HL-60/S4 treated with retinoic acid at 250 ng/mL for 4 days and 3 days (cell line): ENCODE results near the gene TCEAL4.
"Not testable (repeated sequence)": the region's sequence is repeated elsewhere in the genome, so short reads cannot be mapped to it uniquely, and the experiment has no call there.

Experiments used
- in situ Hi-C: fragments of 300-500 bp; cut with MboI; formaldehyde crosslinking; loops from 2 replicates; pipeline ENCODE4 v1.7.0; 2022; ENCODE audit warnings: low sequenced_read_pairs

Gene TCEAL4

GRCh38 chrX:103586314-103586646 lies 965 bp downstream of the TCEAL4 start:
- in situ Hi-C loops: no loop called here

GRCh38 chrX:103586659-103587058 lies 1.3 kb downstream of the TCEAL4 start:
- in situ Hi-C loops: no loop called here

GRCh38 chrX:103592295-103592694 lies 7.0 kb downstream of the TCEAL4 start:
- in situ Hi-C loops: not testable (repeated sequence)

- in situ Hi-C loops: not testable (repeated sequence)
These were observed 9.9 kb downstream of the TCEAL4 start for GRCh38 chrX:103595202-103595601.

- in situ Hi-C loops: no loop called here
These were observed 22.3 kb downstream of the TCEAL4 start, which contains the start of gene TCEAL3 for GRCh38 chrX:103607364-103608305. Gene TCEAL3, plus strand, starts transcription at chrX:103607963. Its CDS starts 1,102 bp downstream, at chrX:103609065.

- in situ Hi-C loops: no loop called here
These were observed 23.1 kb downstream of the TCEAL4 start for GRCh38 chrX:103608306-103608963.

GRCh38 chrX:103610282-103610681 lies 25.0 kb downstream of the TCEAL4 start:
- in situ Hi-C loops: no loop called here

GRCh38 chrX:103613362-103613890 lies 28.1 kb downstream of the TCEAL4 start:
- in situ Hi-C loops: no loop called here

GRCh38 chrX:103614999-103615398 lies 29.7 kb downstream of the TCEAL4 start:
- in situ Hi-C loops: no loop called here

- in situ Hi-C loops: no loop called here
These were observed 30.6 kb downstream of the TCEAL4 start for GRCh38 chrX:103615781-103616371.

GRCh38 chrX:103616676-103617186 lies 31.4 kb downstream of the TCEAL4 start:
- in situ Hi-C loops: no loop called here

- in situ Hi-C loops: no loop called here
These were observed 38.8 kb downstream of the TCEAL4 start for GRCh38 chrX:103624111-103624510.

GRCh38 chrX:103626855-103627254 lies 41.5 kb downstream of the TCEAL4 start:
- in situ Hi-C loops: no loop called here

GRCh38 chrX:103628386-103629317 lies 43.3 kb downstream of the TCEAL4 start, which contains the start of gene TCEAL1:
Gene TCEAL1, plus strand, starts transcription at chrX:103628975. Its CDS starts 942 bp downstream, at chrX:103629917.
- in situ Hi-C loops: no loop called here

GRCh38 chrX:103629318-103630170 lies 44.2 kb downstream of the TCEAL4 start:
- in situ Hi-C loops: no loop called here

- in situ Hi-C loops: no loop called here
These were observed 44.8 kb downstream of the TCEAL4 start for GRCh38 chrX:103630171-103630511.

- in situ Hi-C loops: no loop called here
These were observed 45.8 kb downstream of the TCEAL4 start for GRCh38 chrX:103631145-103631544.

GRCh38 chrX:103635436-103635835 lies 50.1 kb downstream of the TCEAL4 start:
- in situ Hi-C loops: no loop called here
